Activated CD8-positive, alpha-beta memory T cell treated with anti-CD3 and anti-CD28 coated beads, Interleukin-2, amount 50 U/mL, for 4 hours (primary cell): Measurements from ENCODE around the gene ZNF236.
"Not testable (repeated sequence)": the region's sequence is repeated elsewhere in the genome, so short reads cannot be mapped to it uniquely, and the experiment has no call there.

Source experiments
- DNase-seq: peaks from one replicate; pipeline ENCODE4 v3.0.0-alpha.2; 2020

The ZNF236 gene

GRCh38 chr18:77012806-77013541 lies 190.6 kb downstream of the ZNF236 start:
- no peak for DNase-seq

- no peak for DNase-seq
Measured at GRCh38 chr18:77013811-77014521, 191.6 kb downstream of the ZNF236 start.

- no peak for DNase-seq
Measured at GRCh38 chr18:77014538-77014937, 192.2 kb downstream of the ZNF236 start.

- DNase-seq = no peak
Measured at GRCh38 chr18:77015169-77015568, 192.8 kb downstream of the ZNF236 start.

GRCh38 chr18:77015771-77016710 lies 193.7 kb downstream of the ZNF236 start:
- DNase-seq = no peak

- DNase-seq = no peak
Measured at GRCh38 chr18:77016936-77017335, 194.6 kb downstream of the ZNF236 start.

GRCh38 chr18:77017355-77017754 lies 195.0 kb downstream of the ZNF236 start:
- DNase-seq = no peak

- DNase-seq = not testable (repeated sequence)
Measured at GRCh38 chr18:77018650-77019049, 196.3 kb downstream of the ZNF236 start.

GRCh38 chr18:77019641-77020040 lies 197.3 kb downstream of the ZNF236 start:
- DNase-seq = no peak
